Bronchial epithelial cell (primary cell): ENCODE measurements around the gene ATXN7L2. TPM values are rescaled to one million over a fixed set of nuclear protein-coding genes. Genes with fewer than 3 reads are reported as not detected.

Source experiments
- DNase-seq: peaks from one replicate; pipeline ENCODE4 v3.0.0-alpha.2; 2010; ENCODE audit warnings: low read depth
- FAIRE-seq: peaks from 2 replicates; lab custom pipeline; 2011; peaks lifted over from hg19 to GRCh38; lab: Jason Lieb, UNC
- H3K27me3 ChIP-seq: 2 replicates; pipeline ENCODE4 v1.5.1; 2011; ENCODE audit warnings: low read length; ENCODE audit not compliant: control insufficient read depth, insufficient read depth
- H3K36me3 ChIP-seq: 2 replicates; pipeline ENCODE4 v1.5.1; 2011; ENCODE audit warnings: low read length; ENCODE audit not compliant: control insufficient read depth, insufficient read depth
- H3K4me3 ChIP-seq: 2 replicates; pipeline ENCODE4 v1.5.1; 2011; ENCODE audit warnings: mild to moderate bottlenecking, low read depth, low read length, control low read depth
- total RNA-seq: library from RNA; depleted of rRNA; stranded (reverse); fragments of >200 nt; gene quantifications from 2 replicates; pipeline ENCODE4 v1.2.1, GENCODE V29; 2014
- TF ChIP-seq, protein P1 (sequence below): IDR thresholded peaks from 2 replicates; pipeline ENCODE4 v1.5.1; 2011; ENCODE audit warnings: mild to moderate bottlenecking, moderate library complexity, low read length, control low read depth, inconsistent platforms; ENCODE audit not compliant: insufficient read depth, severe bottlenecking

The ATXN7L2 gene
- total RNA-seq, 1 donor from 2014 or later, result 1.3 TPM

DNA sequence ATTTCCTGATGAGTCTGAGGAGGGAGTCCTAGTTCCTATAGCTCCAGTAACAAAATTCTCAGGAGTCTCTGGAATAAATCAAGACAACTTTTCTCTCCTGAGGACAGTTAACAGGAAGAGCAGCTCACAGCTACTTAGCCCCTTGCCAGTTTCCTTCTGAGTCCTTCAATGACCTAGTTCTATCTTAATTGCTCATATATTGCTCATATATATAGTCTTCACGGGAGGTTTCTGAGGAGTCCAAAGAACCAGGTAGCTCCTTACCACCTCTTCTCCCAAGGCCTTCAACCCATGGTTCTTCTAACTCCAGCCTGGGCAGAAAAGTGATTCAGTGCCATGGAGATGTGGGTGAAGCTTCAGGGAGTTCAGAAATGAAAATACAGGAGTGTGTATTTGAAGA is 21.3 kb downstream of the ATXN7L2 start:
- Histone ChIP-seq H3K27me3 (peaks cover 3% of the 10 kb centered on the region), H3K36me3 (peaks cover 1% of the 10 kb centered on the region), H3K4me3 (no peak overlapping the region)
- TF ChIP-seq, protein P1, sequence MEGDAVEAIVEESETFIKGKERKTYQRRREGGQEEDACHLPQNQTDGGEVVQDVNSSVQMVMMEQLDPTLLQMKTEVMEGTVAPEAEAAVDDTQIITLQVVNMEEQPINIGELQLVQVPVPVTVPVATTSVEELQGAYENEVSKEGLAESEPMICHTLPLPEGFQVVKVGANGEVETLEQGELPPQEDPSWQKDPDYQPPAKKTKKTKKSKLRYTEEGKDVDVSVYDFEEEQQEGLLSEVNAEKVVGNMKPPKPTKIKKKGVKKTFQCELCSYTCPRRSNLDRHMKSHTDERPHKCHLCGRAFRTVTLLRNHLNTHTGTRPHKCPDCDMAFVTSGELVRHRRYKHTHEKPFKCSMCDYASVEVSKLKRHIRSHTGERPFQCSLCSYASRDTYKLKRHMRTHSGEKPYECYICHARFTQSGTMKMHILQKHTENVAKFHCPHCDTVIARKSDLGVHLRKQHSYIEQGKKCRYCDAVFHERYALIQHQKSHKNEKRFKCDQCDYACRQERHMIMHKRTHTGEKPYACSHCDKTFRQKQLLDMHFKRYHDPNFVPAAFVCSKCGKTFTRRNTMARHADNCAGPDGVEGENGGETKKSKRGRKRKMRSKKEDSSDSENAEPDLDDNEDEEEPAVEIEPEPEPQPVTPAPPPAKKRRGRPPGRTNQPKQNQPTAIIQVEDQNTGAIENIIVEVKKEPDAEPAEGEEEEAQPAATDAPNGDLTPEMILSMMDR, result no peak
- DNase-seq, result no peak
- no peak for FAIRE-seq

DNA sequence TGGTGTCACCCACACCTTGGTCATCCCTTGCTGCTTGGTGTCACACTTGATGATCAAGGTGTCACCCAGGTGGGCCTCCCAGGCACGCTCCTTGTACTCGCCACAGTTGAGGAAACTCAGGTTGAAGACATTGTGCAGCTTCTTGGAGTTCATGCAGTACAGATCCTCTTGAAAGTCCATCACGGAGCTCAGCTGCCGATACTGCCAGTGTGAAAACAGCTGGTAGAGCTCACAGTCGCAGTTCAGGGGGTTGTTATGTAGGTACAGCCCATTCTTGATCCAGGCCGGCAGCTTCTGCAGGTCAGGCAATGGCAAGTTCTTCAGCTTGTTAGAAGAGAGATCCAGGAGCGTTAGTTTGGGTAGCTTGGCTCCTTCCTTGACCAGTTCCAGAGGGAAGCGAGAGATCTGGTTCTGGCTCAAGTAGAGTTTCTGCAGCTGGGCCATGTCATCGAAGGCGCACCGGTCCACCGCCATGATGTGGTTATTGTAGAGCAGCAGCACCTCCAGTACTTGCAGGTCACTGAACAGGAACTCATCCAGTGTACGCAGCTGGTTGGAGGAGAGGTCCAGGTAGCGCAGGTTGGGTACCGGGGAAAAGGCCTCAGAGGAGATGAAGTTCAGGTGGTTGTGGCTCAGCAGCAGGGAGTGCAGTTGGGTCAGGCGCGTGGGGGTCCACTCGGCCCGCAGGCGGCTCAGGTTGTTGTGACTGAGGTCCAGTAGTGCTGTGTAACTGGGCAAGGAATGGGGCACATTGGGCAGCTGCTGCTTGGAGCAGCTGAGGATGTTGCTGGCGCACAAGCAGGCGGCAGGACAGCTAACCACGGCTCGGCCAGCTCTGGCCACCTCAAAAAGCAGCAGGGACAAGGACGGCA is 24.5 kb downstream of the ATXN7L2 start:
- Histone ChIP-seq H3K27me3 (peaks cover 4% of the 10 kb centered on the region), H3K4me3 (no peak overlapping the region), H3K36me3 (no peaks in the 10 kb centered on the region)
- TF ChIP-seq, protein P1, result no peak
- FAIRE-seq (no peak), DNase-seq (no peak)

DNA sequence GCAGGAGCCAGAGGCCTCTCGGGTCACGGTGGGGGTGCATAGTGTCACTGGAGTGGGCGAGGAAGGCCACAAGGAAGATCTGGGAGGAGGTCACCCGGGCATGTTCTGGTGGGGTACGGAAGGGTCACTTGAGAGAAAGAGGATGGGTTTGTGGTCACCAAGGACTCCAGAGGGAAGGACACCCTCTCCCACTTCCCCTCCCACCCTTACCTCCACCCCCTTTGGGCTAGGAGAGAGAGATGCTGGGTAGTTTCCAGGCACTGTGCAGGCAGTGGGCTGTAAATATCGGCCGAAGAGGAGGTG is 25.1 kb downstream of the ATXN7L2 start:
- peaks cover 4% of the 10 kb centered on the region for H3K27me3 ChIP-seq
- H3K36me3 ChIP-seq, result no peaks in the 10 kb centered on the region
- H3K4me3 ChIP-seq, result peak overlapping the region; percentile 41
- FAIRE-seq (no peak), DNase-seq (no peak)
- TF ChIP-seq, protein P1, result no peak

DNA sequence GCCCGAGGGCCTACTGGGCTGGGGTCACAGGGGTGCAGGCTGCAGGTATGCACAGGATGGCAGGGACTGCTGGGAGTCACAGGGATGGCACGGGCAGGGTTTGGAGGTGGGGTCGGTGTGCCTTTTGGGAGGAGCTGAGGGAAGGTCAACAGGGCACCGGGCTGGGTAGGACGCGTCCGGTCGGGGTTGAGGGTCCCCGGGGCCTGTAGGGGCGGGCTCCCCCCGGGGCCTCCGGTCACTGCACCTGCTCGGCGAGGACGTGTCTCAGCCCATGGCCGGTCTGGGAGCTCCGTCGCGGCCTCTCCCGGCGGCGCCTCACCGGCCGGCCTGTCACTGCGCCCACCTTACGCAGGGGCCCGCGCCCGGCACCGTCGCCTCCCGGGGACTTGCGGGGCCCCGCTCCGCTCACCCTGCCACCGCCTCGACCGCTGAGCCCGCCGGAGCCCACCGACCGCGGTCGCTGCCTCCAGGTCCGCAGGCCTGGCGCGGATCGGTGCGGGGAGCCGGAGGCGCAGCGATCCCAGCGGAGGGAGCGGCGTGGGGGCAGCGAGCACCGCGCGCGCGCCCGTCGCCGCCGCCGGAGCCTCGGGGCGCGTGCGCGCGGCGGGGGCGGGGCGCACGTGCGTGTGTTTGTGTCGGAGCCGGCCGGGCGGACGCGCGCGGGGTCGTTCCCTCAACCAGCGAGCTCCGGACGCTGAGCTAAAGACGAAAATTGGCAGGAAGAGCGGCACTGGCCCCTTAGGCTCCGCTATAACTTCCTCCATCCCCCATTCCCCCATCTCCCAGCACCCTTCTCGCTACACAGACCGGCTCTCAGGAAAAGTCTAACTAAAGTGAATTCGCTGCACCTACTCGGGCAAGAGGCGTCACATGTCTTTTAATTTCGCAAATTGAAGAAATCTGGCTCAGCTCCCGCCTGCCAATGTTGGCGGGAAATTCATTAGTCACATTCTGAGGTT is 25.8 kb downstream of the ATXN7L2 start, which contains the start of gene AMIGO1:
AMIGO1 (minus strand) TSS at position 552 of the 959 bp plus-strand sequence. CDS start 815 bp downstream, outside the sequence.
- Histone ChIP-seq H3K27me3 (peaks cover 4% of the 10 kb centered on the region), H3K4me3 (peak within 1 kb of the TSS; percentile 41), H3K36me3 (no peaks in the 10 kb centered on the region)
- TF ChIP-seq, protein P1, result no peak
- no peak for FAIRE-seq
- DNase-seq, result no peak

DNA sequence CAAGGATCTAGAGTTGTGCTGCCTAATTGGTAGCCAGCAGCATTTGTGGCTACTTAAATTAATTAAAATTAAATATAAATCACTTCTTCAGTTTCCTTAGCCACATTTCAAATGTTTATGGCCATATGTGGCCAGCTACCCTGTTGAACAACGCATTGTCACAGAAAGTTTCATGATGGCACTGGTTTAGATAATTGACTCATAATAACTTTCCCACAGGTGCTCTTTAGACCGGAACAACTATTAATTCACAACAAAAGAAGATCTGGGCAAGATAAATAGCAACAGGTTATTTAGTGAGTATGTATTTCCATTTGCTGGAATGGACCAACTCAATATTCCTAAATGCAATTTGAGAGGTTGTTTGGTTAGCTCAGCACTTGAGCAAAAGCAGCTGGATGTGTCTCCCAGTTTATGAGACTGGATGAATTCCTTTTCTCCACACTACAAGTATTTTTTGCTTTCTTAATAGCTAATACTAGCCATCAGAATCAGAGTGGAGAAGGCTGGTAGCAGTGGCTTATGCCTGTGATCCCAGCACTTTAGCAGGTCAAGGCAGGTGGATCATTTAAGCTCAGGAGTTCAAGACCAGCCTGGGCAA is 29.5 kb downstream of the ATXN7L2 start:
- Histone ChIP-seq H3K36me3 (no peaks in the 10 kb centered on the region), H3K27me3 (peaks cover 4% of the 10 kb centered on the region), H3K4me3 (no peak overlapping the region)
- TF ChIP-seq, protein P1, result no peak
- DNase-seq, result no peak
- FAIRE-seq, result no peak
